ENCODE results near the gene PRR19.

GRCh38 chr19:42279155-42279901 is 22.6 kb upstream of the PRR19 start:
- TF ChIP-seq CTCF (IDR thresholded peaks at IDR 0.05) (no peak), POLR2A (IDR thresholded peaks at IDR 0.05) (no peak), EP300 (IDR thresholded peaks at IDR 0.05) (no peak), POLR2AphosphoS5 (IDR thresholded peaks at IDR 0.05) (no peak)

Data from upper lobe of left lung (tissue), 4 donors.